KMS-11 (cell line): ENCODE results near the gene TPO.

Experiments
- H2AFZ ChIP-seq: fragments of 200-600 bp; sonication (generic); 2 replicates; pipeline ENCODE4 v1.6.1; 2016; ENCODE audit warnings: antibody characterized with exemption, mixed run types, low read depth
- H3K27ac ChIP-seq: fragments of 200-600 bp; sonication (generic); 2 replicates; pipeline ENCODE4 v1.6.1; 2016; ENCODE audit warnings: mild to moderate bottlenecking, mixed run types
- H3K27me3 ChIP-seq: fragments of 200-600 bp; sonication (generic); 2 replicates; pipeline ENCODE4 v1.6.1; 2017; ENCODE audit warnings: mild to moderate bottlenecking, low read depth, mixed run types, moderate library complexity; ENCODE audit not compliant: insufficient read depth
- H3K36me3 ChIP-seq: fragments of 200-600 bp; sonication (generic); 2 replicates; pipeline ENCODE4 v1.6.1; 2017; ENCODE audit warnings: mild to moderate bottlenecking, mixed run types; ENCODE audit not compliant: insufficient read depth
- H3K4me1 ChIP-seq: fragments of 200-600 bp; sonication (generic); 2 replicates; pipeline ENCODE4 v1.6.1; 2016; ENCODE audit warnings: mild to moderate bottlenecking, low read depth, mixed run types; ENCODE audit not compliant: poor library complexity, severe bottlenecking
- H3K4me2 ChIP-seq: fragments of 200-600 bp; sonication (generic); 2 replicates; pipeline ENCODE4 v1.7.0; 2016; ENCODE audit warnings: mild to moderate bottlenecking, mixed run types
- H3K4me3 ChIP-seq: fragments of 200-600 bp; sonication (generic); IDR thresholded peaks from 2 replicates; pipeline ENCODE4 v1.6.1; 2017; ENCODE audit warnings: low read depth, low read length, mixed read lengths; ENCODE audit not compliant: insufficient read depth
- H3K79me2 ChIP-seq: fragments of 200-600 bp; sonication (generic); 2 replicates; pipeline ENCODE4 v1.6.1; 2016; ENCODE audit warnings: low read depth, mixed run types; ENCODE audit not compliant: insufficient read depth
- H3K9ac ChIP-seq: fragments of 200-600 bp; sonication (generic); 2 replicates; pipeline ENCODE4 v1.6.1; 2016; ENCODE audit warnings: mild to moderate bottlenecking, mixed run types
- H4K20me1 ChIP-seq: fragments of 200-600 bp; sonication (generic); 2 replicates; pipeline ENCODE4 v1.6.1; 2016; ENCODE audit warnings: mild to moderate bottlenecking, mixed run types; ENCODE audit not compliant: insufficient read depth
- TF ChIP-seq, protein P1 (sequence below): fragments of 200-600 bp; sonication (generic); conservative IDR thresholded peaks from 2 replicates; pipeline ENCODE4 v1.6.1; 2017; ENCODE audit warnings: low read depth, mild to moderate bottlenecking, antibody characterized with exemption, low read length, moderate library complexity, mixed read lengths

Gene TPO

DNA sequence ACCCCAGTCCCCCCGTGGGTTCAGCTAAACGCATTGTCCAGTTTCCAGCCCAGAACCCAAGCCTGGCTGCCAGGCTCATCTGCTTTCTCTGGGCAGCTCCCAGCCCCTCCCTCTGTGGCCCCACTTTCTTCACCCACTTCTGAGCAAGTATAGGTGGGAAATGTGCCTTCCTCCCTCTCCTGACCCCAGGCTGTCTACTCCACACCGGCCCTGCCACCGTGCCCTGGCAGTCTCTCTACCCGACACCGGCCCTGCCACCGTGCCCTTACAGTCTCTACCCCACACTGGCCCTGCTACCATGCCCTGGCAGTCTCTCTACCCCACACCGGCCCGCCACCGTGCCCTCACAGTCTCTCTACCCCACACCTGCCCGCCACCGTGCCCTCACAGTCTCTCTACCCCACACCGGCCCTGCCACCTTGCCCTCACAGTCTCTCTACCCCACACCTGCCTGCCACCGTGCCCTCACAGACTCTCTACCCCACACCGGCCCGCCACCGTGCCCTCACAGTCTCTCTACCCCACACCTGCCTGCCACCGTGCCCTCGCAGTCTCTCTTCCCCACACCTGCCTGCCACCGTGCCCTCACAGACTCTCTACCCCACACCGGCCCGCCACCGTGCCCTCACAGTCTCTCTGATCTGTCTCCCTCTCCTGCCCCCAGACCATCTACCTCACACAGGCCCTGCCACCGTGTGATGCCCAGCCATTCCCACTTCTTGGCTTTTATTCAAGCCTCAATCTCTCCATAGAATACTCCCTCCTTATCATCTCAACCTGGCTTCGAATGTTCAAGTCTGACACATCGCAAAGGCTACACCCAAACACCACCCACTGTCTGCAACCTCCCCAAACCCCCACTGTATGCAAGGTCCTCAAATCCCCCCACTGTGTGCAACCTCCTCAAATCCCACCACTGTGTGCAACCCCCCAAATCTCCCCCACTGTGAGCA, 108.9 kb downstream of the TPO start:
- Histone ChIP-seq H3K4me2 (no peak overlapping the region), H3K4me3 (no peak overlapping the region), H2AFZ (no peak overlapping the region), H3K27ac (no peak overlapping the region), H3K36me3 (no peaks in the 10 kb centered on the region), H3K27me3 (no peaks in the 10 kb centered on the region), H3K79me2 (no peaks in the 10 kb centered on the region), H3K4me1 (no peaks in the 10 kb centered on the region), H4K20me1 (no peaks in the 10 kb centered on the region), H3K9ac (no peak overlapping the region)
- TF ChIP-seq, protein P1, sequence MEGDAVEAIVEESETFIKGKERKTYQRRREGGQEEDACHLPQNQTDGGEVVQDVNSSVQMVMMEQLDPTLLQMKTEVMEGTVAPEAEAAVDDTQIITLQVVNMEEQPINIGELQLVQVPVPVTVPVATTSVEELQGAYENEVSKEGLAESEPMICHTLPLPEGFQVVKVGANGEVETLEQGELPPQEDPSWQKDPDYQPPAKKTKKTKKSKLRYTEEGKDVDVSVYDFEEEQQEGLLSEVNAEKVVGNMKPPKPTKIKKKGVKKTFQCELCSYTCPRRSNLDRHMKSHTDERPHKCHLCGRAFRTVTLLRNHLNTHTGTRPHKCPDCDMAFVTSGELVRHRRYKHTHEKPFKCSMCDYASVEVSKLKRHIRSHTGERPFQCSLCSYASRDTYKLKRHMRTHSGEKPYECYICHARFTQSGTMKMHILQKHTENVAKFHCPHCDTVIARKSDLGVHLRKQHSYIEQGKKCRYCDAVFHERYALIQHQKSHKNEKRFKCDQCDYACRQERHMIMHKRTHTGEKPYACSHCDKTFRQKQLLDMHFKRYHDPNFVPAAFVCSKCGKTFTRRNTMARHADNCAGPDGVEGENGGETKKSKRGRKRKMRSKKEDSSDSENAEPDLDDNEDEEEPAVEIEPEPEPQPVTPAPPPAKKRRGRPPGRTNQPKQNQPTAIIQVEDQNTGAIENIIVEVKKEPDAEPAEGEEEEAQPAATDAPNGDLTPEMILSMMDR, result no peak

DNA sequence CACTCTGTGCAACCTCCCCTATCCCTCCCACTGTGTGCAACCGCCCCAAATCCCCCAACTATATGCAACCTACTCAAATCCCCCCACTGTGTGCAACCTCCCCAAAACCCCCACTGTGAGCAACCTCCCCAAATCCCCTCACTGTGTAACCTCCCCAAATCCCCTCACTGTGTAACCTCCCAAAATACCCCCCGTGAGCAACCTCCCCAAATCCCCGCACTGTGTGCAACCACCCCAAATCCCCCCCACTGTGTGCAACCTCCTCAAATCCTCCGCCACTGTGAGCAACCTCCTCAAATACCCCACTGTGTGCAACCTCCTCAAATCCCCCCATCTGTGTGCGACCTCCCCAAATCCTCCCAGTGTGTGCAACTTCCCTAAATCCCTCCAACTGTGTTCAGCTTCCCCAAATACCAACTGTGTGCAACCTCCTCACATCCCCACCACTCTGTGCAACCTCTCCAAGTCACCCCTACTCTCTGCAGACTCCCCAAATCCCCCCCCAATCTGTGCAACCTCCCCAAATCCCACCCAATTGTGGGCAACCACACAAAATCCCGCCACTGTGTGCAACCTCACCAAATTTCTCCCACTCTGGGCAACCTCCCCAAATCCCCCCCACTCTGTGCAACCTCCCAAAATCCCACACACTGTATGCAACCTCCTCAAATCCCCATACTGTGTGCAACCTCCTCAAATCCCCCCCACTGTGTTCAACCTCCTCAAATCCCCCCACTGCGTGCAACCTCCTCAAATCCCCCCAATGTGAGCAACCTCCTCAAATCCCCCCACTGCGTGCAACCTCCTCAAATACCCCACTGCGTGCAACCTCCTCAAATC, 114.1 kb downstream of the TPO start:
- Histone ChIP-seq H3K4me3 (no peak overlapping the region), H3K4me2 (no peak overlapping the region), H4K20me1 (no peaks in the 10 kb centered on the region), H3K79me2 (no peaks in the 10 kb centered on the region), H3K9ac (no peak overlapping the region), H3K27ac (no peak overlapping the region), H3K4me1 (no peaks in the 10 kb centered on the region), H3K36me3 (no peaks in the 10 kb centered on the region), H3K27me3 (no peaks in the 10 kb centered on the region), H2AFZ (no peak overlapping the region)
- TF ChIP-seq, protein P1, result no peak

- Histone ChIP-seq H3K27me3 (no peaks in the 10 kb centered on the region), H3K4me3 (no peak overlapping the region), H3K4me2 (no peak overlapping the region), H3K9ac (no peak overlapping the region), H2AFZ (no peak overlapping the region), H3K4me1 (no peaks in the 10 kb centered on the region), H4K20me1 (no peaks in the 10 kb centered on the region), H3K79me2 (no peaks in the 10 kb centered on the region), H3K27ac (no peak overlapping the region), H3K36me3 (no peaks in the 10 kb centered on the region)
- TF ChIP-seq, protein P1, result no peak
These were observed 115.2 kb downstream of the TPO start for GRCh38 chr2:1528273-1529064.

DNA sequence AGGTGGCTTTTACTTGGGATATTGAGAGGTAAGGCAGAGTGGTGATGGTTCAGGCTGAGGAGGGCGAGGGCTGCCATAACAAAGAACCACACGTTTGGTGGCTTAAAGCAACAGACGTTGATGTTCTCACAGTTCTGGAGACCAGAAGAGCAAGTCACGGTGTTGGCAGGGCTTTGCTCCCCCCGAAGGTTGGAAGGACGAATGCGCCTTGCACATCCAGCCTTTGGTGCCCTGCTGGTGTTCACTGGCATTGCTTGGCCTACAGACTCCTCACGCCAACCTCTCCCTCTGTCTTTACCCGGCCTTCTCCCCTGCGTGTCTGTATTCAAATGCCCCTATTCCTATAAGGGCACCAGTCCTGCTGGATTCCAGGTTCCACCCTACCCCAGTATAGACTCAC, 125.4 kb downstream of the TPO start:
- no peak overlapping the region for H3K27ac ChIP-seq
- H3K36me3 ChIP-seq, result no peaks in the 10 kb centered on the region
- H3K79me2 ChIP-seq, result no peaks in the 10 kb centered on the region
- H2AFZ ChIP-seq, result no peak overlapping the region
- H4K20me1 ChIP-seq, result no peaks in the 10 kb centered on the region
- no peaks in the 10 kb centered on the region for H3K4me1 ChIP-seq
- H3K9ac ChIP-seq, result no peak overlapping the region
- no peak overlapping the region for H3K4me3 ChIP-seq
- H3K4me2 ChIP-seq, result no peak overlapping the region
- H3K27me3 ChIP-seq, result no peaks in the 10 kb centered on the region
- TF ChIP-seq, protein P1, result no peak
